A673 (cell line): ENCODE results near the gene TBXA2R. TPM values are rescaled to one million over a fixed set of nuclear protein-coding genes. Genes with fewer than 3 reads are reported as not detected.

Experiments used
- BruUV-seq: library from RNA; stranded (reverse); fragments of 400-500 nt; replicated peaks from 2 replicates; lab custom pipeline; 2021; lab: Mats Ljungman, UMichigan
- CTCF ChIA-PET: fragments of 300-600 bp; sonication (Branson Sonifier 250); formaldehyde crosslinking; loops from one replicate; lab custom pipeline; 2022; ENCODE audit warnings: antibody characterized with exemption; lab: Charles Lee
- POLR2A ChIA-PET: fragments of 300-600 bp; sonication (Branson Sonifier 250); formaldehyde crosslinking; loops from one replicate; lab custom pipeline; 2022; ENCODE audit warnings: antibody characterized with exemption; ENCODE audit not compliant: low non-redundant PET; lab: Charles Lee
- DNase-seq: peaks from one replicate; pipeline ENCODE4 v3.0.0-alpha.2; 2015; ENCODE audit warnings: low spot score
- H3K27ac ChIP-seq: fragments of 200-600 bp; sonication (generic); 2 replicates; pipeline ENCODE4 v1.5.1; 2016; ENCODE audit warnings: mixed run types, low read depth, mild to moderate bottlenecking, mixed read lengths, antibody characterized with exemption, low read length; ENCODE audit not compliant: poor library complexity, severe bottlenecking
- H3K27me3 ChIP-seq: fragments of 200-600 bp; sonication (generic); replicated peaks from 2 replicates; pipeline ENCODE4 v1.6.1; 2017; ENCODE audit warnings: mixed run types, low read depth, mild to moderate bottlenecking, mixed read lengths, antibody characterized with exemption, low read length; ENCODE audit not compliant: insufficient read depth, poor library complexity
- H3K36me3 ChIP-seq: fragments of 200-600 bp; sonication (generic); 2 replicates; pipeline ENCODE4 v1.6.1; 2016; ENCODE audit warnings: mixed run types, mild to moderate bottlenecking, mixed read lengths, antibody characterized with exemption, low read length; ENCODE audit not compliant: insufficient read depth, poor library complexity, severe bottlenecking
- H3K4me1 ChIP-seq: fragments of 200-600 bp; sonication (generic); 2 replicates; pipeline ENCODE4 v1.6.1; 2017; ENCODE audit warnings: mixed run types, mild to moderate bottlenecking, mixed read lengths, antibody characterized with exemption, low read length; ENCODE audit not compliant: insufficient read depth, poor library complexity, severe bottlenecking
- H3K4me3 ChIP-seq: fragments of 200-600 bp; sonication (generic); 2 replicates; pipeline ENCODE4 v1.5.1; 2016; ENCODE audit warnings: low read depth, mixed run types, mild to moderate bottlenecking, mixed read lengths, low read length; ENCODE audit not compliant: poor library complexity, severe bottlenecking
- H3K9me3 ChIP-seq: fragments of 200-600 bp; sonication (generic); 2 replicates; pipeline ENCODE4 v1.6.1; 2016; ENCODE audit warnings: mixed run types, low read depth, mild to moderate bottlenecking, mixed read lengths, antibody characterized with exemption, low read length; ENCODE audit not compliant: poor library complexity, severe bottlenecking
- CTCF ChIP-seq: fragments of 300-800, 200-600 bp; sonication (generic); conservative IDR thresholded peaks from 2 replicates; pipeline ENCODE4 v1.5.1; 2017; ENCODE audit warnings: low read depth, mild to moderate bottlenecking, antibody characterized with exemption, low read length, moderate library complexity, mixed read lengths
- EZH2 ChIP-seq: fragments of 200-600 bp; sonication (generic); IDR thresholded peaks from 2 replicates; pipeline ENCODE4 v1.6.1; 2017; ENCODE audit warnings: borderline replicate concordance, low read depth, mild to moderate bottlenecking, mixed read lengths, antibody characterized with exemption, low read length; ENCODE audit not compliant: poor library complexity, severe bottlenecking
- intact Hi-C: fragments of 100-400 bp; cut with micrococcal nuclease; formaldehyde crosslinking; loops from one replicate; pipeline ENCODE4 v1.10.0; 2022; ENCODE audit not compliant: unreplicated experiment
- total RNA-seq: library from RNA; stranded (reverse); gene quantifications from 2 replicates; pipeline ENCODE4 v1.2.3, GENCODE V29; 2021

The TBXA2R gene
- total RNA-seq, 1 experiment from 2014 or later: 0.56 TPM

GRCh38 chr19:3618811-3619630 lies 12.3 kb upstream of the TBXA2R start:
- Histone ChIP-seq H3K36me3 (peaks cover 2% of the 10 kb centered on the region), H3K27ac (no peak overlapping the region), H3K27me3 (no peaks in the 10 kb centered on the region), H3K4me3 (no peak overlapping the region), H3K9me3 (no peaks in the 10 kb centered on the region), H3K4me1 (no peaks in the 10 kb centered on the region)
- ChIA-PET CTCF (no interaction called here), POLR2A (no interaction called here)
- DNase-seq: no peak
- TF ChIP-seq EZH2 (no peak), CTCF (peak; percentile 15; the same call in 1 of the 2 replicates)
- intact Hi-C loops: loop anchor here (2.0 to 5.0 kb wide), 2 partner anchors 32 to 292 kb away; no protein-coding TSS in a partner anchor
- no TSS peak for BruUV-seq

- no TSS peak for BruUV-seq
- Histone ChIP-seq H3K36me3 (peaks cover 2% of the 10 kb centered on the region), H3K27me3 (no peaks in the 10 kb centered on the region), H3K27ac (no peak overlapping the region), H3K4me3 (no peak overlapping the region), H3K4me1 (no peaks in the 10 kb centered on the region), H3K9me3 (no peaks in the 10 kb centered on the region)
- TF ChIP-seq CTCF (peak; percentile 95), EZH2 (no peak)
- ChIA-PET CTCF (no interaction called here), POLR2A (no interaction called here)
- intact Hi-C loops: loop anchor here (2.0 to 5.0 kb wide), 2 partner anchors 31 to 291 kb away; no protein-coding TSS in a partner anchor
- peak; percentile 66 for DNase-seq
These were observed 11.6 kb upstream of the TBXA2R start for GRCh38 chr19:3618144-3618810.

GRCh38 chr19:3617463-3617862 lies 10.8 kb upstream of the TBXA2R start:
- CTCF ChIA-PET: no interaction called here
- BruUV-seq: no TSS peak
- TF ChIP-seq EZH2 (no peak), CTCF (no peak)
- POLR2A ChIA-PET: no interaction called here
- H3K9me3 ChIP-seq: no peaks in the 10 kb centered on the region
- no peak overlapping the region for H3K4me3 ChIP-seq
- peaks cover 2% of the 10 kb centered on the region for H3K36me3 ChIP-seq
- no peaks in the 10 kb centered on the region for H3K4me1 ChIP-seq
- no peak for DNase-seq
- H3K27ac ChIP-seq: no peak overlapping the region
- H3K27me3 ChIP-seq: no peaks in the 10 kb centered on the region
- intact Hi-C loops: loop anchor here (5.0 kb wide), 1 partner anchor 290 kb away; no protein-coding TSS in a partner anchor
